Central memory CD4-positive, alpha-beta T cell (primary cell): ENCODE results near the gene RAB6B.

ENCODE experiments used
- DNase-seq: peaks from one replicate; pipeline ENCODE4 v3.0.0; 2022
- total RNA-seq, 3 experiments: gene quantifications; one replicate each; lab custom pipeline; 2026; lab: John Stamatoyannopoulos, UW

RAB6B gene
- total RNA-seq, result 0 reads per million in 3 experiments

GRCh38 chr3:133895208-133896001 is at the start of gene RAB6B:
Gene RAB6B (minus strand): TSS chr3:133895882. CDS start chr3:133895466, 416 bp downstream.
- no peak for DNase-seq

- no peak for DNase-seq
Observed at GRCh38 chr3:133944641-133945380, 49.1 kb upstream of the RAB6B start.

- DNase-seq, result no peak
Observed at GRCh38 chr3:133944181-133944580, 48.5 kb upstream of the RAB6B start.

- no peak for DNase-seq
Observed at GRCh38 chr3:133943639-133944141, 48.0 kb upstream of the RAB6B start.

GRCh38 chr3:133943031-133943535 is 47.4 kb upstream of the RAB6B start:
- DNase-seq, result no peak

GRCh38 chr3:133941415-133941821 is 45.7 kb upstream of the RAB6B start:
- no peak for DNase-seq

GRCh38 chr3:133940536-133940935 is 44.9 kb upstream of the RAB6B start:
- DNase-seq, result no peak

- no peak for DNase-seq
Observed at GRCh38 chr3:133939463-133939835, 43.8 kb upstream of the RAB6B start.

GRCh38 chr3:133938770-133939462 is 43.2 kb upstream of the RAB6B start:
- no peak for DNase-seq

GRCh38 chr3:133937756-133938601 is 42.3 kb upstream of the RAB6B start:
- no peak for DNase-seq

GRCh38 chr3:133937061-133937686 is 41.5 kb upstream of the RAB6B start:
- DNase-seq, result no peak

GRCh38 chr3:133935843-133936769 is 40.4 kb upstream of the RAB6B start:
- no peak for DNase-seq

- DNase-seq, result no peak
Observed at GRCh38 chr3:133934996-133935842, 39.5 kb upstream of the RAB6B start.

- no peak for DNase-seq
Observed at GRCh38 chr3:133934073-133934970, 38.6 kb upstream of the RAB6B start.

- no peak for DNase-seq
Observed at GRCh38 chr3:133933097-133934024, 37.7 kb upstream of the RAB6B start.

- no peak for DNase-seq
Observed at GRCh38 chr3:133932009-133932408, 36.3 kb upstream of the RAB6B start.

- DNase-seq, result no peak
Observed at GRCh38 chr3:133931084-133931483, 35.4 kb upstream of the RAB6B start.
